GM12872 (cell line): Measurements from ENCODE around the gene CYB5R3.

Source experiments
- TF ChIP-seq, protein P1 (sequence below): IDR thresholded peaks from 3 replicates; pipeline ENCODE4 v1.5.1; 2011; ENCODE audit warnings: low read depth, mild to moderate bottlenecking, low read length, moderate library complexity; ENCODE audit not compliant: insufficient read depth

CYB5R3 gene

DNA sequence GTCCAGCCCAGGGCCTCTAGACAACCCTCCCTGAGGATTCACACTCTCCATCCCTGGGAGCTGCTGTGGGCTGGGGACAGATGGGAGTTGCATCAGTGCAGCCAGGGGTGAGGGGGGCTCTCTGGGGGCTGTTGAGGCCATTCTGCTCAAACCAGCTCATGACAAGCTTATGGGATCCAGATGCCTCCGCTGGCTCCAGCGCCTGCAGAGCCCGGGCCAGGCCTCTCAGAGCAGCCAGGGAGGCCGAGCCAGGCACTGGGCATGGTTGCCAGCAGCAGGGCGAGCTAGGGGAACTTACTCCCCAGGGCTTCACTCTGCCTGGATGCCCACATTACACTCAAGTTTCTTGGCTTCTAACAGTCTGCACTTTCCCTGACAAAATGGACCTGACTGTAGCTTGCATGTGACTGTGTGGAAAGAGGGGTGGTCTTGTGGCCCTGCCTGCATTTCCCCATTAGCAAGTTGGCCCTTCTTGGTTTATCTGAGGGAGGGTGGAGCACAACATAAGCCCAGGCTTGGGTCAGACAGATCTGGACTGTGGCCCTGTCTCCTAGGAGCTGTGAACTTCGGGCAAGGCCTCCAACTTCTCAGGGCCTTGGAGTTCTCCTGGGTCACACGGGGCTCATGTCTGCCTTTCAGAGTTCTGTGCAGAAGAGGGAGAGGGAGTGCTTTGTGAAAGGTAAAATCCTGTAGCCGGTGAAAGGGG, 34.5 kb upstream of the CYB5R3 start:
- TF ChIP-seq, protein P1, sequence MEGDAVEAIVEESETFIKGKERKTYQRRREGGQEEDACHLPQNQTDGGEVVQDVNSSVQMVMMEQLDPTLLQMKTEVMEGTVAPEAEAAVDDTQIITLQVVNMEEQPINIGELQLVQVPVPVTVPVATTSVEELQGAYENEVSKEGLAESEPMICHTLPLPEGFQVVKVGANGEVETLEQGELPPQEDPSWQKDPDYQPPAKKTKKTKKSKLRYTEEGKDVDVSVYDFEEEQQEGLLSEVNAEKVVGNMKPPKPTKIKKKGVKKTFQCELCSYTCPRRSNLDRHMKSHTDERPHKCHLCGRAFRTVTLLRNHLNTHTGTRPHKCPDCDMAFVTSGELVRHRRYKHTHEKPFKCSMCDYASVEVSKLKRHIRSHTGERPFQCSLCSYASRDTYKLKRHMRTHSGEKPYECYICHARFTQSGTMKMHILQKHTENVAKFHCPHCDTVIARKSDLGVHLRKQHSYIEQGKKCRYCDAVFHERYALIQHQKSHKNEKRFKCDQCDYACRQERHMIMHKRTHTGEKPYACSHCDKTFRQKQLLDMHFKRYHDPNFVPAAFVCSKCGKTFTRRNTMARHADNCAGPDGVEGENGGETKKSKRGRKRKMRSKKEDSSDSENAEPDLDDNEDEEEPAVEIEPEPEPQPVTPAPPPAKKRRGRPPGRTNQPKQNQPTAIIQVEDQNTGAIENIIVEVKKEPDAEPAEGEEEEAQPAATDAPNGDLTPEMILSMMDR: no peak

DNA sequence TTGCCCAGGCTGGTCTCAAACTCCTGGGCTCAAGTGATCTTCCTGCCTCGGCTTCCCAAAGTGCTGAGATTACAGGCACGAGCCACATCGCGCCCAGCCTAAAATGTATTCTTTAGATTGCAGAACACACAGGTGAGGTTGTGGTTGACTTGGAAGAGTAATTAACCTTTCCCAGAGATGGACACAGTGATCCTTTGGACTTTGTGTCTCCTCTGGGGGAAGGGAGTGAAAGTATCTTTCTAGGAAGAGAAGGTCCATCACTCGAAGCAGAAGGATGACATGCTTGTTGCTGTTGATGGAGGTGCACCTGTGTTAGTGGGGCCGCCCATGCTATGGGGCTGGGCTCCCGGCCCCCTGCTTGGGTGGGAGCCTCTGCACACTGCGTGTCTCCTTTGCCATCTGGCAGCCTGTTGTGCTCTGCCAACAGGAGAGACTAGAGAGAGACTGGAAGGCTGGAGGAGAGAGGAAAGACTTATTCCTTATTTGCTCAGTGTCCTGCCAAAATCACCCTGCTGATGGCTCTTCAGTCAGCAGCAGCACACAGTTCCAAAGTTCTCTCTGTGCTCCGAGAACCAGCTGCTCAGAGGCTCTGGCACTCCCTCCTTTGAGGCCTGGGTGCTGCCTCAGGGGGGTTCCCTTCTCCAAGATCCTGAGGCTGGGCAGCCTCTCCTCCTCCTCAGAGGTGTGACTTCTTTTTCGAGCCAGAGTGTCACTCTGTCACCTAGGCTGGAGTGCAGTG, 33.1 kb upstream of the CYB5R3 start:
- TF ChIP-seq, protein P1: no peak

DNA sequence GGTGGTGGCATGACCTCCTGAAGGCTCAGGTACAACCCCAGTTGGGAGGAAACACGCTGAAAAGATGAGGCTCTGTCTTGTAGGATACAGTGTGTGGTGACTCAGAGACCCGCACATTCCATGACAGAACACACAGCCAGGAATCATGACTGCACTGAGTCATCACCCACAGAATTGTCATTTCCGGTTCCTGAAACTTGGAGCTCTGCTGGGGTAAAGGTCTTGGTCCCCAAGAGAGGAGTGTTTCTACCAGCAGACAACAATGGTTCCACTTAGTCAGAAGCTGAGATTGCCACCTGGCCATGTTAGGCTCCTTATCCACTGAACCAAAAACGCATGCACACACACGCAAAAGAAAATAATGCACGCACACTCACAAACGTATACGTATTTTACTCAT, 31.5 kb upstream of the CYB5R3 start:
- TF ChIP-seq, protein P1: no peak

DNA sequence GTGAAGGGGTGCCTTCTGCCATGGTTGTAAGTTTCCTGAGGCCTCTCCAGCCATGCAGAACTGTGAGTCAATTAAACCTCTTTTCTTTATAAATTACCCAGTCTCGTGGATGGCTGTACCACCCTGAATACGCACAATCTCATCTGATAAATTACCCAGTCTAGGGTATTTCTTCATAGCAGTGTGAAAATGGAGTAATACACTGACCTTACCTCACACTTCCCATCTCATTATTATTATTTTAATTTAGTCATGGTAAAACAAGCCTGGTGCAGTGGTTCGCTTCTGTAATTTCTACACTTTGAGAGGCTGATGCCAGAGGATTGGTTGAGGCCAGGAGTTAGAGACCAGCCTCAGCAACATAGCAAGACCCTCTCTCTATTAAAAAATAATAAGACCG, 30.5 kb upstream of the CYB5R3 start:
- TF ChIP-seq, protein P1: no peak

DNA sequence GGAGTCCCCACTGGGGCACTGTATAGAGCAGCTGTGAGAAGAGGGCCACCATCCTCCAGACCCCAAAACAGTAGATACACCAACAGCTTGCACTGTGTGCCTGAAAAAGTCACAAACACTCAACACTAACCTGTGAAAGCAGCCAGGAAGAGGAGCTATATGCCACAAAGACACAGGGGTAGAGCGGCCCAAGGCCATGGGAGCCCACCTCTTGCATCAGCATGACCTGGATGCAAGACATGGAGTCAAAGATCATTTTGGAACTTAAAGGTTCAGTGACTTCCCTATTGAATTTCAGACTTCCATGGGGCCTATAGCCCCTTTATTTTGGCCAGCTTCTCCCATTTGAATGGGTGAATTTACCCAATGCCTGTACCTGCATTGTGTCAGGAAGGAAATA, 29.7 kb upstream of the CYB5R3 start:
- TF ChIP-seq, protein P1: no peak

DNA sequence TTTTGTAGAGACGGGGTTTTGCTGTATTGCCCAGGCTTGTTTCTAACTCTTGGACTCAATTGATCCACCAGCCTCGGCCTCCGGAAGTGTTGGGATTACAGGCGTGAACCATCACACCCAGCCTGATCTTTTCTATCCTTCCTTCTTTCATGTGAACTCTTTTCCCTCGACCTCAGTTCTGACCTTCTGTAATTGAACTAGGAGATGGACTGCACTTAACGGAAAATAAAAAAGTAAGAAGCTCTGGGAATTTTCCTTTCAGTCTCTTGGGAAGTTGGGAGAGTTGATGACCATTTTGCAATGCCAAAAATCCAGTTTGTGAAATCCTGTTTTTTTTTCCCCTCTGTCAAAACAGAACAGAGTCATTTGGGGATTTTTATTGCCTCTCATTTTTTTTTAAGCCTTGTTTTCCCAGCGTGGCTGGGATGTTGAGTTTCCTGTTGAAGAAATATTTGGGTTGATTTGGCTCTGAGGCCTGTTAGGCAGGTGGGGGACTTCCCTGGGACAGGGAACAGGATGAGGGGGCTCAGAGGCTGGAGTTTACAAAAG, 26.9 kb upstream of the CYB5R3 start:
- TF ChIP-seq, protein P1: no peak

DNA sequence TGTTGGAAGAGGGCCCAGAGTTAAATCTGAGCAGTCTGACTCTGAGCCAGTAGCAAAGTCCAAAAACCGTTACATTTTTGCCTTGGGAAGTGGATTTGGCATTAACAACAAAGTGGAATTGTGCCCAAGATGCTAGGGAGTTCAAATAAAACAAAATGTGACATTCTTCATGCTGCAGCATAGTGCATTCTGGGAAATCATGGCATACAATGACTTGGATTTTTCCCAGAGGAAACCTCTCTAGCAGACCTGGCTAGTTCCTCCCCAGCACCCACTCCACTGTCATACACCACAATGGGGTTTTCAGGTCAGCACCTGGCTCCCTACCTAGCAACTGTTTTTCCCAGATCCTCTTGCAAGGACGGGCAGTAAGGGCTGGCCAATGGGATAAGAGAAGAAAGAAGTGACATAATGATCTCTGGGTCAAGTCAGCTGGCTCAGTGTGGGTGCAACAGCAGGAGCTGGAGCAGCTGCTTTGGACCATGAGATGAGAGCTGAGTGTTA, 24.8 kb upstream of the CYB5R3 start:
- TF ChIP-seq, protein P1: no peak
